GM12878 (cell line): Measurements from ENCODE around the gene FUZ.

ENCODE experiments used
- BCLAF1 ChIP-seq: fragments of 450-650 bp; IDR thresholded peaks from 2 replicates; pipeline ENCODE4 v1.6.1; 2017; ENCODE audit warnings: antibody characterized with exemption, mild to moderate bottlenecking, moderate library complexity
- CTCF ChIP-seq, 3 experiments: IDR thresholded peaks in 2 of 3; conservative IDR thresholded peaks in 1 of 3; 2 replicates each; pipeline ENCODE4 v1.5.1; 2011; ENCODE audit warnings: low read depth in 3 of 3, low read length in 3 of 3, mild to moderate bottlenecking in 3 of 3, control low read depth in 2 of 3, moderate library complexity in 2 of 3, inconsistent platforms in 1 of 3, mixed read lengths in 1 of 3; ENCODE audit not compliant: control insufficient read depth in 2 of 3, insufficient read depth in 1 of 3; ENCODE audit errors: extremely low read depth in 1 of 3
- EZH2 ChIP-seq: IDR thresholded peaks from 2 replicates; pipeline ENCODE4 v1.6.1; 2012; ENCODE audit warnings: low read depth, mild to moderate bottlenecking, control low read depth, inconsistent platforms, low read length, borderline replicate concordance; ENCODE audit not compliant: control insufficient read depth
- MEF2A ChIP-seq: IDR thresholded peaks from 2 replicates; pipeline ENCODE4 v1.6.1; 2011; ENCODE audit warnings: low read depth, mild to moderate bottlenecking, low read length, moderate library complexity; ENCODE audit not compliant: insufficient read depth
- MYC ChIP-seq: IDR thresholded peaks from 2 replicates; pipeline ENCODE4 v1.6.1; 2011; ENCODE audit warnings: mild to moderate bottlenecking, low read length, moderate library complexity, inconsistent platforms; ENCODE audit not compliant: insufficient read depth, insufficient replicate concordance, insufficient read length, severe bottlenecking
- NR2C2 ChIP-seq: IDR thresholded peaks from 2 replicates; pipeline ENCODE4 v1.6.1; 2011; ENCODE audit warnings: borderline replicate concordance, low read depth; ENCODE audit not compliant: control insufficient read depth, insufficient read length
- POLR2A ChIP-seq: IDR thresholded peaks from 2 replicates; pipeline ENCODE4 v1.6.1; 2011; ENCODE audit warnings: low read depth, mild to moderate bottlenecking, low read length
- POLR2AphosphoS5 ChIP-seq: IDR thresholded peaks from 2 replicates; pipeline ENCODE4 v1.6.1; 2011; ENCODE audit warnings: mild to moderate bottlenecking, low read length, inconsistent platforms
- RELB ChIP-seq: fragments of 450-650 bp; IDR thresholded peaks from 2 replicates; pipeline ENCODE4 v1.6.1; 2017; ENCODE audit warnings: low read depth, mild to moderate bottlenecking, moderate library complexity
- RUNX3 ChIP-seq: IDR thresholded peaks from 2 replicates; pipeline ENCODE4 v1.6.1; 2012; ENCODE audit warnings: low read length, inconsistent platforms
- TF ChIP-seq, protein P1 (sequence below): fragments of 450-650 bp; IDR thresholded peaks from 2 replicates; pipeline ENCODE4 v1.6.1; 2018; ENCODE audit warnings: mild to moderate bottlenecking, low read depth, moderate library complexity; ENCODE audit not compliant: partially characterized antibody
- TF ChIP-seq, protein P2 (sequence below): fragments of 150-350 bp; IDR thresholded peaks from 2 replicates; pipeline ENCODE4 v1.6.1; 2016; ENCODE audit warnings: low read depth, low read length

- no peak for TF ChIP-seq RUNX3
- TF ChIP-seq MYC: no peak
- no peak for TF ChIP-seq POLR2A
- no peak for TF ChIP-seq CTCF (IDR thresholded peaks at IDR 0.05 in 2 of 3, conservative IDR thresholded peaks at IDR 0.05 in 1 of 3; ENCODE audit: control insufficient read depth in 2 of 3, extremely low read depth in 1 of 3, insufficient read depth in 1 of 3, low read depth in 3 of 3, low read length in 3 of 3)
- TF ChIP-seq MEF2A: no peak
- TF ChIP-seq EZH2: no peak
- TF ChIP-seq RELB: no peak
- TF ChIP-seq, protein P1, sequence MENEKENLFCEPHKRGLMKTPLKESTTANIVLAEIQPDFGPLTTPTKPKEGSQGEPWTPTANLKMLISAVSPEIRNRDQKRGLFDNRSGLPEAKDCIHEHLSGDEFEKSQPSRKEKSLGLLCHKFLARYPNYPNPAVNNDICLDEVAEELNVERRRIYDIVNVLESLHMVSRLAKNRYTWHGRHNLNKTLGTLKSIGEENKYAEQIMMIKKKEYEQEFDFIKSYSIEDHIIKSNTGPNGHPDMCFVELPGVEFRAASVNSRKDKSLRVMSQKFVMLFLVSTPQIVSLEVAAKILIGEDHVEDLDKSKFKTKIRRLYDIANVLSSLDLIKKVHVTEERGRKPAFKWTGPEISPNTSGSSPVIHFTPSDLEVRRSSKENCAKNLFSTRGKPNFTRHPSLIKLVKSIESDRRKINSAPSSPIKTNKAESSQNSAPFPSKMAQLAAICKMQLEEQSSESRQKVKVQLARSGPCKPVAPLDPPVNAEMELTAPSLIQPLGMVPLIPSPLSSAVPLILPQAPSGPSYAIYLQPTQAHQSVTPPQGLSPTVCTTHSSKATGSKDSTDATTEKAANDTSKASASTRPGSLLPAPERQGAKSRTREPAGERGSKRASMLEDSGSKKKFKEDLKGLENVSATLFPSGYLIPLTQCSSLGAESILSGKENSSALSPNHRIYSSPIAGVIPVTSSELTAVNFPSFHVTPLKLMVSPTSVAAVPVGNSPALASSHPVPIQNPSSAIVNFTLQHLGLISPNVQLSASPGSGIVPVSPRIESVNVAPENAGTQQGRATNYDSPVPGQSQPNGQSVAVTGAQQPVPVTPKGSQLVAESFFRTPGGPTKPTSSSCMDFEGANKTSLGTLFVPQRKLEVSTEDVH: no peak
- TF ChIP-seq, protein P2, sequence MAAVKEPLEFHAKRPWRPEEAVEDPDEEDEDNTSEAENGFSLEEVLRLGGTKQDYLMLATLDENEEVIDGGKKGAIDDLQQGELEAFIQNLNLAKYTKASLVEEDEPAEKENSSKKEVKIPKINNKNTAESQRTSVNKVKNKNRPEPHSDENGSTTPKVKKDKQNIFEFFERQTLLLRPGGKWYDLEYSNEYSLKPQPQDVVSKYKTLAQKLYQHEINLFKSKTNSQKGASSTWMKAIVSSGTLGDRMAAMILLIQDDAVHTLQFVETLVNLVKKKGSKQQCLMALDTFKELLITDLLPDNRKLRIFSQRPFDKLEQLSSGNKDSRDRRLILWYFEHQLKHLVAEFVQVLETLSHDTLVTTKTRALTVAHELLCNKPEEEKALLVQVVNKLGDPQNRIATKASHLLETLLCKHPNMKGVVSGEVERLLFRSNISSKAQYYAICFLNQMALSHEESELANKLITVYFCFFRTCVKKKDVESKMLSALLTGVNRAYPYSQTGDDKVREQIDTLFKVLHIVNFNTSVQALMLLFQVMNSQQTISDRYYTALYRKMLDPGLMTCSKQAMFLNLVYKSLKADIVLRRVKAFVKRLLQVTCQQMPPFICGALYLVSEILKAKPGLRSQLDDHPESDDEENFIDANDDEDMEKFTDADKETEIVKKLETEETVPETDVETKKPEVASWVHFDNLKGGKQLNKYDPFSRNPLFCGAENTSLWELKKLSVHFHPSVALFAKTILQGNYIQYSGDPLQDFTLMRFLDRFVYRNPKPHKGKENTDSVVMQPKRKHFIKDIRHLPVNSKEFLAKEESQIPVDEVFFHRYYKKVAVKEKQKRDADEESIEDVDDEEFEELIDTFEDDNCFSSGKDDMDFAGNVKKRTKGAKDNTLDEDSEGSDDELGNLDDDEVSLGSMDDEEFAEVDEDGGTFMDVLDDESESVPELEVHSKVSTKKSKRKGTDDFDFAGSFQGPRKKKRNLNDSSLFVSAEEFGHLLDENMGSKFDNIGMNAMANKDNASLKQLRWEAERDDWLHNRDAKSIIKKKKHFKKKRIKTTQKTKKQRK: no peak
- no peak for TF ChIP-seq NR2C2
- TF ChIP-seq POLR2AphosphoS5: no peak
- no peak for TF ChIP-seq BCLAF1
Observed at GRCh38 chr19:49844138-49845095, 31.3 kb upstream of the FUZ start.
